Liver (tissue), 9 donors: ENCODE results near the gene TLE4. TPM values are rescaled to one million over a fixed set of nuclear protein-coding genes. Genes with fewer than 3 reads are reported as not detected.

Experiments
- DNase-seq: peaks from one replicate; pipeline ENCODE4 v3.0.0-alpha.2; 2017; ENCODE audit warnings: low spot score
- H3K27ac ChIP-seq, 2 donors: one replicate each; pipeline ENCODE4 v1.7.0; 2013; ENCODE audit warnings: inconsistent platforms in 2 of 2, low read length in 2 of 2, control low read depth in 1 of 2, low read depth in 1 of 2, mild to moderate bottlenecking in 1 of 2
- H3K27me3 ChIP-seq, 4 donors: one replicate each; pipeline versions ENCODE4 v1.6.1 to v1.7.0; 2013; ENCODE audit warnings: low read length in 3 of 4, inconsistent platforms in 1 of 4, mild to moderate bottlenecking in 1 of 4, moderate library complexity in 1 of 4; ENCODE audit not compliant: control insufficient read depth in 4 of 4, insufficient read depth in 4 of 4
- H3K36me3 ChIP-seq, 4 donors: one replicate each; pipeline versions ENCODE4 v1.6.1 to v1.7.0; 2013; ENCODE audit warnings: low read length in 3 of 4, mild to moderate bottlenecking in 3 of 4, low read depth in 1 of 4, moderate library complexity in 1 of 4; ENCODE audit not compliant: control insufficient read depth in 4 of 4, insufficient read depth in 3 of 4
- H3K4me1 ChIP-seq, 4 donors: one replicate each; pipeline versions ENCODE4 v1.6.1 to v1.7.0; 2013; ENCODE audit warnings: low read length in 3 of 4, mild to moderate bottlenecking in 3 of 4, moderate library complexity in 1 of 4; ENCODE audit not compliant: control insufficient read depth in 4 of 4, insufficient read depth in 4 of 4
- H3K4me3 ChIP-seq, 3 donors: one replicate each; pipeline versions ENCODE4 v1.6.1 to v1.7.0; 2013; ENCODE audit warnings: low read length in 3 of 3, control low read depth in 1 of 3, low read depth in 1 of 3, mild to moderate bottlenecking in 1 of 3
- H3K9ac ChIP-seq, 2 donors: one replicate each; pipeline ENCODE4 v1.7.0; 2013; ENCODE audit warnings: low read length in 2 of 2, mild to moderate bottlenecking in 2 of 2, moderate library complexity in 2 of 2, control low read depth in 1 of 2, low read depth in 1 of 2
- H3K9me3 ChIP-seq, 4 donors: one replicate each; pipeline versions ENCODE4 v1.6.1 to v1.7.0; 2013; ENCODE audit warnings: low read length in 3 of 4; ENCODE audit not compliant: control insufficient read depth in 4 of 4
- ATF3 ChIP-seq: IDR thresholded peaks from 2 replicates; pipeline ENCODE4 v1.6.1; 2016; ENCODE audit warnings: antibody characterized with exemption
- CTCF ChIP-seq: fragments of 150-350 bp; IDR thresholded peaks from 2 replicates; pipeline ENCODE4 v1.5.1; 2017; ENCODE audit warnings: improper control_type of control experiment, low read depth, low read length; ENCODE audit not compliant: missing input control
- EGR1 ChIP-seq, 2 donors: IDR thresholded peaks; 2 replicates each; pipeline ENCODE4 v1.6.1; 2016 to 2018; ENCODE audit warnings: antibody characterized with exemption in 2 of 2, low read depth in 2 of 2
- FOXA1 ChIP-seq: IDR thresholded peaks from 2 replicates; pipeline ENCODE4 v1.6.1; 2016; ENCODE audit warnings: antibody characterized with exemption
- FOXA2 ChIP-seq: IDR thresholded peaks from 2 replicates; pipeline ENCODE4 v1.6.1; 2016; ENCODE audit warnings: antibody characterized with exemption
- GABPA ChIP-seq, 2 donors: IDR thresholded peaks in 1 of 2; conservative IDR thresholded peaks in 1 of 2; 2 replicates each; pipeline ENCODE4 v1.6.1; 2016; ENCODE audit warnings: antibody characterized with exemption in 2 of 2, mild to moderate bottlenecking in 1 of 2, moderate library complexity in 1 of 2
- HNF4A ChIP-seq, 2 donors: conservative IDR thresholded peaks; 2 replicates each; pipeline ENCODE4 v1.6.1; 2016; ENCODE audit warnings: antibody characterized with exemption in 2 of 2, mild to moderate bottlenecking in 2 of 2
- HNF4G ChIP-seq: IDR thresholded peaks from 2 replicates; pipeline ENCODE4 v1.6.1; 2016; ENCODE audit warnings: antibody characterized with exemption
- JUND ChIP-seq, 2 donors: IDR thresholded peaks; 2 replicates each; pipeline ENCODE4 v1.6.1; 2016; ENCODE audit warnings: antibody characterized with exemption in 2 of 2
- MAX ChIP-seq: IDR thresholded peaks from 2 replicates; pipeline ENCODE4 v1.6.1; 2016; ENCODE audit warnings: antibody characterized with exemption
- NR2F2 ChIP-seq: IDR thresholded peaks from 2 replicates; pipeline ENCODE4 v1.6.1; 2016; ENCODE audit warnings: antibody characterized with exemption
- RAD21 ChIP-seq, 2 donors: IDR thresholded peaks; 2 replicates each; pipeline ENCODE4 v1.6.1; 2016; ENCODE audit warnings: antibody characterized with exemption in 2 of 2, mild to moderate bottlenecking in 2 of 2
- RXRA ChIP-seq, 2 donors: IDR thresholded peaks; 2 replicates each; pipeline ENCODE4 v1.6.1; 2017 to 2018; ENCODE audit warnings: antibody characterized with exemption in 2 of 2, mild to moderate bottlenecking in 1 of 2
- SP1 ChIP-seq: IDR thresholded peaks from 2 replicates; pipeline ENCODE4 v1.6.1; 2018; ENCODE audit warnings: antibody characterized with exemption, mild to moderate bottlenecking
- TAF1 ChIP-seq: conservative IDR thresholded peaks from 2 replicates; pipeline ENCODE4 v1.6.1; 2016; ENCODE audit warnings: antibody characterized with exemption, mild to moderate bottlenecking
- YY1 ChIP-seq: IDR thresholded peaks from 2 replicates; pipeline ENCODE4 v1.6.1; 2016; ENCODE audit warnings: antibody characterized with exemption, mild to moderate bottlenecking
- ZBTB33 ChIP-seq: IDR thresholded peaks from 2 replicates; pipeline ENCODE4 v1.6.1; 2016; ENCODE audit warnings: antibody characterized with exemption
- WGBS: extraction: QIAGEN DNeasy Blood & Tissue Kit; methylation state at CpG from one replicate; pipeline ENCODE4 v1.1.7; 2013; 5-methylcytosine and 5-hydroxymethylcytosine counted together
- polyA plus RNA-seq, 2 donors: library from polyadenylated mRNA; stranded (reverse) in 1 of 2; unstranded in 1 of 2; fragments of 200-250 nt in 1 of 2; fragments of >200 nt in 1 of 2; fragmentation: Nextera tagmentation in 1 of 2; extraction: Ambion mirVana in 1 of 2; gene quantifications; one replicate each; pipeline versions ENCODE4 v1.2.1 to v1.2.3, GENCODE V29; 2013 to 2015
- total RNA-seq, 2 donors: library from RNA; depleted of rRNA; stranded (reverse); fragments of >200 nt; gene quantifications; one replicate each; pipeline ENCODE4 v1.2.3, GENCODE V29; 2014
- TF ChIP-seq, protein P1 (sequence below): IDR thresholded peaks from 2 replicates; pipeline ENCODE4 v1.6.1; 2016; ENCODE audit warnings: antibody characterized with exemption, mild to moderate bottlenecking
- donor health status: healthy.
- donor health status: healthy.
- donor health status: healthy.
- donor health status: healthy.
- donor health status: healthy.

The TLE4 gene
- total and polyA plus RNA-seq, 4 donors = 2.5 to 6.6 (median 4.7) TPM

DNA sequence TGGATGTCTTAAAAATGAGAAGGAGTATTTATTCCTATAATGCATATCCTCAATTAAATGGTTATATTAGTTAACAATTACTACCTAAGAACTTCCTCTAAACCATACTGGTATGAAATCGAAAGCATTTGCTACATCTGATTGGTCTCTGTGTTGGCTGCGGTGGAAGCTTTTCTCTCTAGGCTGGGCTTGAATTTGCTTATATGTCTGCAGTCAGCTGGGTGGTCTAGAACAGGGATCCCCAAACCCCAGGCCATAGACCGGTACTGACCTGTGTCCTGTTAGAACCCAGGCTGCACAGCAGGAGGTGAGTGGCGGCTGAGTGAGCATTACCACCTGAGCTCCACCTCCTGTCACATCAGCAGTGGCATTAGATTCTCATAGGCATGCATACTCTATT is 112.3 kb downstream of the TLE4 start:
- Histone ChIP-seq H3K36me3 (no peaks in the 10 kb centered on the region), H3K4me3 (no peak overlapping the region), H3K4me1 (no peaks in the 10 kb centered on the region), H3K9me3 (no peaks in the 10 kb centered on the region), H3K27ac (no peak overlapping the region), H3K27me3 (no peaks in the 10 kb centered on the region), H3K9ac (no peak overlapping the region)
- no peak for DNase-seq
- TF ChIP-seq HNF4G (no peak), HNF4A (conservative IDR thresholded peaks at IDR 0.05) (no peak), CTCF (no peak), ZBTB33 (no peak), GABPA (IDR thresholded peaks at IDR 0.05 in 1 of 2, conservative IDR thresholded peaks at IDR 0.05 in 1 of 2) (no peak), NR2F2 (no peak), MAX (no peak), FOXA1 (no peak), TAF1 (no peak), RXRA (IDR thresholded peaks at IDR 0.05) (no peak), FOXA2 (no peak), YY1 (no peak), SP1 (no peak), EGR1 (IDR thresholded peaks at IDR 0.05; ENCODE audit: low read depth in 2 of 2) (no peak), ATF3 (no peak), JUND (IDR thresholded peaks at IDR 0.05) (no peak), RAD21 (IDR thresholded peaks at IDR 0.05) (no peak)
- TF ChIP-seq, protein P1, sequence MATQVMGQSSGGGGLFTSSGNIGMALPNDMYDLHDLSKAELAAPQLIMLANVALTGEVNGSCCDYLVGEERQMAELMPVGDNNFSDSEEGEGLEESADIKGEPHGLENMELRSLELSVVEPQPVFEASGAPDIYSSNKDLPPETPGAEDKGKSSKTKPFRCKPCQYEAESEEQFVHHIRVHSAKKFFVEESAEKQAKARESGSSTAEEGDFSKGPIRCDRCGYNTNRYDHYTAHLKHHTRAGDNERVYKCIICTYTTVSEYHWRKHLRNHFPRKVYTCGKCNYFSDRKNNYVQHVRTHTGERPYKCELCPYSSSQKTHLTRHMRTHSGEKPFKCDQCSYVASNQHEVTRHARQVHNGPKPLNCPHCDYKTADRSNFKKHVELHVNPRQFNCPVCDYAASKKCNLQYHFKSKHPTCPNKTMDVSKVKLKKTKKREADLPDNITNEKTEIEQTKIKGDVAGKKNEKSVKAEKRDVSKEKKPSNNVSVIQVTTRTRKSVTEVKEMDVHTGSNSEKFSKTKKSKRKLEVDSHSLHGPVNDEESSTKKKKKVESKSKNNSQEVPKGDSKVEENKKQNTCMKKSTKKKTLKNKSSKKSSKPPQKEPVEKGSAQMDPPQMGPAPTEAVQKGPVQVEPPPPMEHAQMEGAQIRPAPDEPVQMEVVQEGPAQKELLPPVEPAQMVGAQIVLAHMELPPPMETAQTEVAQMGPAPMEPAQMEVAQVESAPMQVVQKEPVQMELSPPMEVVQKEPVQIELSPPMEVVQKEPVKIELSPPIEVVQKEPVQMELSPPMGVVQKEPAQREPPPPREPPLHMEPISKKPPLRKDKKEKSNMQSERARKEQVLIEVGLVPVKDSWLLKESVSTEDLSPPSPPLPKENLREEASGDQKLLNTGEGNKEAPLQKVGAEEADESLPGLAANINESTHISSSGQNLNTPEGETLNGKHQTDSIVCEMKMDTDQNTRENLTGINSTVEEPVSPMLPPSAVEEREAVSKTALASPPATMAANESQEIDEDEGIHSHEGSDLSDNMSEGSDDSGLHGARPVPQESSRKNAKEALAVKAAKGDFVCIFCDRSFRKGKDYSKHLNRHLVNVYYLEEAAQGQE = no peak
- WGBS = 98% methylated on average over 4 of the region's 4 CpGs
